PC-9 (cell line): ENCODE measurements around the gene AUTS2. TPM values are rescaled to one million over a fixed set of nuclear protein-coding genes. Genes with fewer than 3 reads are reported as not detected.

Experiments
- BruUV-seq: library from RNA; stranded (reverse); fragments of 400-500 nt; replicated peaks from 2 replicates; lab custom pipeline; 2021; lab: Mats Ljungman, UMichigan
- CTCF ChIA-PET: fragments of 300-600 bp; sonication (Branson Sonifier 250); formaldehyde crosslinking; loops from one replicate; lab custom pipeline; 2022; ENCODE audit warnings: antibody characterized with exemption; lab: Charles Lee
- POLR2A ChIA-PET: fragments of 300-600 bp; sonication (Branson Sonifier 250); formaldehyde crosslinking; loops from one replicate; lab custom pipeline; 2022; ENCODE audit warnings: antibody characterized with exemption; ENCODE audit not compliant: unreplicated experiment; lab: Charles Lee
- DNase-seq, 2 experiments: peaks; one replicate each; pipeline versions ENCODE4 v3.0.0 to v3.0.0-alpha.2; 2015 to 2022; ENCODE audit warnings: mixed read lengths in 1 of 2
- H2AFZ ChIP-seq: fragments of 200-600 bp; sonication (generic); 2 replicates; pipeline ENCODE4 v1.8.1; 2017; ENCODE audit warnings: antibody characterized with exemption
- H3F3A ChIP-seq: fragments of 200-600 bp; sonication (generic); 2 replicates; pipeline ENCODE4 v1.8.1; 2017; ENCODE audit warnings: antibody characterized with exemption, mild to moderate bottlenecking, low read depth; ENCODE audit not compliant: insufficient read depth
- H3K27ac ChIP-seq: fragments of 200-600 bp; sonication (generic); 2 replicates; pipeline ENCODE4 v1.6.1; 2016; ENCODE audit warnings: mixed run types
- H3K27me3 ChIP-seq: fragments of 200-600 bp; sonication (generic); 2 replicates; pipeline ENCODE4 v1.6.1; 2016; ENCODE audit warnings: low read depth, mixed run types; ENCODE audit not compliant: insufficient read depth
- H3K36me3 ChIP-seq: fragments of 200-600 bp; sonication (generic); 2 replicates; pipeline ENCODE4 v1.6.1; 2016; ENCODE audit warnings: low read depth, mixed run types
- H3K4me1 ChIP-seq: fragments of 200-600 bp; sonication (generic); replicated peaks from 2 replicates; pipeline ENCODE4 v1.6.1; 2016; ENCODE audit warnings: mixed run types; ENCODE audit not compliant: insufficient read depth
- H3K4me2 ChIP-seq: fragments of 200-600 bp; sonication (generic); 2 replicates; pipeline ENCODE4 v1.6.1; 2017; ENCODE audit warnings: mixed run types
- H3K4me3 ChIP-seq: fragments of 200-600 bp; sonication (generic); 2 replicates; pipeline ENCODE4 v1.6.1; 2016; ENCODE audit warnings: mixed run types
- H3K79me2 ChIP-seq: fragments of 200-600 bp; sonication (generic); 2 replicates; pipeline ENCODE4 v1.6.1; 2017; ENCODE audit warnings: low read depth, mixed run types
- H3K9me2 ChIP-seq: fragments of 200-600 bp; sonication (generic); 2 replicates; pipeline ENCODE4 v1.8.1; 2017; ENCODE audit warnings: mild to moderate bottlenecking; ENCODE audit not compliant: insufficient read depth
- H3K9me3 ChIP-seq: fragments of 200-600 bp; sonication (generic); 2 replicates; pipeline ENCODE4 v1.8.1; 2016; ENCODE audit warnings: low read depth; ENCODE audit not compliant: insufficient read depth
- H4K20me1 ChIP-seq: fragments of 200-600 bp; sonication (generic); 2 replicates; pipeline ENCODE4 v1.8.1; 2017; ENCODE audit not compliant: insufficient read depth
- CTCF ChIP-seq: fragments of 200-600 bp; sonication (generic); conservative IDR thresholded peaks from 2 replicates; pipeline ENCODE4 v1.6.1; 2017; ENCODE audit warnings: mixed run types, antibody characterized with exemption, mild to moderate bottlenecking, moderate library complexity
- EZH2 ChIP-seq: fragments of 200-600 bp; sonication (generic); IDR thresholded peaks from 2 replicates; pipeline ENCODE4 v1.8.0; 2017; ENCODE audit warnings: antibody characterized with exemption, low read depth
- intact Hi-C: fragments of 100-400 bp; cut with micrococcal nuclease; formaldehyde crosslinking; loops from one replicate; pipeline ENCODE4 v1.10.0; 2022; ENCODE audit not compliant: unreplicated experiment
- total RNA-seq: library from RNA; stranded (reverse); gene quantifications from 2 replicates; pipeline ENCODE4 v1.2.3, GENCODE V29; 2021

Gene AUTS2
- total RNA-seq, 1 experiment from 2014 or later = not detected

GRCh38 chr7:69932034-69932628, 333.9 kb downstream of the AUTS2 start:
- no peak overlapping the region for H2AFZ ChIP-seq
- H3K36me3 ChIP-seq = no peaks in the 10 kb centered on the region
- DNase-seq = no peak
- no peaks in the 10 kb centered on the region for H3K27me3 ChIP-seq
- no peaks in the 10 kb centered on the region for H3K79me2 ChIP-seq
- H3K9me3 ChIP-seq = no peaks in the 10 kb centered on the region
- no TSS peak for BruUV-seq
- ChIA-PET CTCF (no interaction called here), POLR2A (no interaction called here)
- H3F3A ChIP-seq = no peaks in the 10 kb centered on the region
- no peak overlapping the region for H3K4me2 ChIP-seq
- H3K9me2 ChIP-seq = no peaks in the 10 kb centered on the region
- peak; percentile 76 for TF ChIP-seq CTCF
- TF ChIP-seq EZH2 = no peak
- intact Hi-C loops = no loop called here
- no peaks in the 10 kb centered on the region for H4K20me1 ChIP-seq
- H3K27ac ChIP-seq = no peak overlapping the region
- H3K4me3 ChIP-seq = no peak overlapping the region
- H3K4me1 ChIP-seq = no peaks in the 10 kb centered on the region

GRCh38 chr7:69934144-69934903, 336.0 kb downstream of the AUTS2 start:
- intact Hi-C loops = no loop called here

GRCh38 chr7:69935107-69935506, 336.8 kb downstream of the AUTS2 start:
- ChIA-PET CTCF (no interaction called here), POLR2A (no interaction called here)

More at GRCh38 chr7:69934144-69934903, 336.0 kb downstream of the AUTS2 start:
- Histone ChIP-seq H3K9me2 (no peaks in the 10 kb centered on the region), H3K4me2 (no peak overlapping the region), H3K4me1 (no peaks in the 10 kb centered on the region), H3F3A (no peaks in the 10 kb centered on the region), H3K27ac (no peak overlapping the region), H2AFZ (no peak overlapping the region), H3K79me2 (no peaks in the 10 kb centered on the region), H3K27me3 (no peaks in the 10 kb centered on the region), H4K20me1 (no peaks in the 10 kb centered on the region), H3K4me3 (no peak overlapping the region), H3K36me3 (no peaks in the 10 kb centered on the region), H3K9me3 (no peaks in the 10 kb centered on the region)
- DNase-seq = no peak
- TF ChIP-seq EZH2 = no peak
- no peak for TF ChIP-seq CTCF
- no TSS peak for BruUV-seq
- POLR2A ChIA-PET = no interaction called here
- CTCF ChIA-PET = no interaction called here

More at GRCh38 chr7:69935107-69935506, 336.8 kb downstream of the AUTS2 start:
- Histone ChIP-seq H3K4me3 (no peak overlapping the region), H3K9me3 (no peaks in the 10 kb centered on the region), H4K20me1 (no peaks in the 10 kb centered on the region), H3K4me2 (no peak overlapping the region), H3K9me2 (no peaks in the 10 kb centered on the region), H3K36me3 (no peaks in the 10 kb centered on the region), H3K4me1 (no peaks in the 10 kb centered on the region), H2AFZ (no peak overlapping the region), H3K79me2 (no peaks in the 10 kb centered on the region), H3K27ac (no peak overlapping the region), H3F3A (no peaks in the 10 kb centered on the region), H3K27me3 (no peaks in the 10 kb centered on the region)
- TF ChIP-seq EZH2 (no peak), CTCF (no peak)
- BruUV-seq = no TSS peak
- no peak for DNase-seq
- intact Hi-C loops = no loop called here
